Stimulated activated memory B cell treated with anti-CD40 and anti-IgM and Interleukin-4, amounts not matched to agents 10 μg/mL and 1 μg/mL and 100 μg/mL, for 72 hours (primary cell): ENCODE data around the gene HMGN4.
"Not testable (repeated sequence)": the region's sequence is repeated elsewhere in the genome, so short reads cannot be mapped to it uniquely, and the experiment has no call there.

ENCODE experiments used
- ATAC-seq: fragments of 150-1000 bp; cut with Tn5 transposase; 2 replicates; pipeline ENCODE4 v1.10.0; 2021
- H3K27ac Mint-ChIP-seq: one replicate; pipeline ENCODE4 v1.8.0; 2022; ENCODE audit warnings: mild to moderate bottlenecking, mixed read lengths
- H3K27me3 Mint-ChIP-seq: one replicate; pipeline ENCODE4 v1.8.0; 2022; ENCODE audit warnings: mixed read lengths
- H3K36me3 Mint-ChIP-seq: one replicate; pipeline ENCODE4 v1.8.0; 2022; ENCODE audit warnings: mixed read lengths
- H3K4me1 Mint-ChIP-seq: one replicate; pipeline ENCODE4 v1.8.0; 2022; ENCODE audit warnings: mixed read lengths
- H3K4me3 Mint-ChIP-seq: one replicate; pipeline ENCODE4 v1.8.0; 2022; ENCODE audit warnings: mild to moderate bottlenecking, moderate library complexity, mixed read lengths
- H3K9me3 Mint-ChIP-seq: one replicate; pipeline ENCODE4 v1.8.0; 2022; ENCODE audit warnings: mixed read lengths

HMGN4 gene

DNA sequence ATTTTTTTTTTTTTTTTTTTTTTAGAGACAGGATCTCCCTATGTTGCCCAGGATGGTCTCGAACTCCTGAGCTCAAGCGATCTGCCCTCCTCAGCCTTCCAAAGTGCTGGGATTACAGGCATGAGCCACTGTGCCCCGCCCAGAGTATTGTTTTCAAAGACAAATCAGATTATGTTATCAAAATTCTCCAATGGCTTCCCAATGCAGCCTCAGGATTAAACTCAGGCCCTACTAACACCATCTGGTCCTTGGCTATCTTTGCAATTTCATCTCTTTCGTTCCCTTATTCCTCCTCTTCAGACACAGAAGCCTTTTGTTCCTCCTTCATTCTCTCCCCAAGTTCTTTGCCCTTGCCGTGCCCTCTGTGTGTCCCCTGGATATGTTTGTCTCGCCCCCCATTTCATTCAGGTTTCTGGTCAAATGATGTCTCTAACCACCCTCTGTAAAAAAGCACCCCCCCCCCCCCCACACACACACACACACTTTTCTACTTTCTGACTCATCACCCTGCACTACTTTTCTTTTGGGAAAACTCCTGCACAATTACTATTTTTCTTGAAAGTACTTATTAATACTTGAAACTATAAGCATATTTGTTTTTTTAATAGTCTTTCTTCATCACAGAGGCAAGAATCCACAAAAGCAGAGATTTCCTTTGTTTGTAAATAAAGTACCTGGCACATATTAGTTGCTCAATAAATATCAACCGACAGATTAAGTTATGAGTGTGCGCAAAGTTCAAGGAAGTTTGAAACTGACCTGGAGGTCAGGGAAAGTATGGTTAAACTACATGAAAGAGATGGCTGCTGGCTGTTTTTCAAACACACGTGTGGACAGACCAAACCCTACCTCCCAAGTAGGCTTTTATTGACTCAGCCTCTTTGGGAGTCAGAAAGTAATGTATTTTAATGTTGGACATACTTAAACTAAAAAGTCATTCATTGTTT, 21.4 kb upstream of the HMGN4 start:
- Mint-ChIP-seq H3K4me3 (no peak overlapping the region), H3K4me1 (peaks cover 14% of the 10 kb centered on the region), H3K9me3 (no peaks in the 10 kb centered on the region), H3K27ac (no peak overlapping the region), H3K36me3 (no peaks in the 10 kb centered on the region), H3K27me3 (no peaks in the 10 kb centered on the region)
- no peak for ATAC-seq

DNA sequence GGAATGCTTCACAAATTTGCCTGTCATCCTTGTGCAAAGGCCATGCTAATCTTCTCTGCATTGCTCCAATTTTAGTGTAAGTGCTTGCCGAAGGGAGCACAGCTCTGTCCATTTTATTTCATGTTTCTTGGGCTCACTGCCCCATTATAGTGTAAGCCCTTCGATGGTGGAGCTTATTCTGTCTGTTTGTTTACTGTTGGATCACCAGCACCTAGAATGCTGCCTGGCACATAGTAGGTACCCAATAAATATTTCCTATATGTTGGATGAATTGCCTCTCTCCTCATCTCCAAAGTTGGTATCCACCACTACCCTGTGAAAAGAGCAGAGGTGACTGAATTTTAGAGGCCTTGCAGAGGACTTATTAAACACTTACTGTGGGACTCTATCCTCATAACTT, 18.8 kb upstream of the HMGN4 start:
- peaks cover under 1% of the 10 kb centered on the region for H3K36me3 Mint-ChIP-seq
- no peaks in the 10 kb centered on the region for H3K9me3 Mint-ChIP-seq
- no peaks in the 10 kb centered on the region for H3K27me3 Mint-ChIP-seq
- H3K4me3 Mint-ChIP-seq = no peak overlapping the region
- no peak overlapping the region for H3K27ac Mint-ChIP-seq
- no peak for ATAC-seq
- H3K4me1 Mint-ChIP-seq = peaks cover 37% of the 10 kb centered on the region

DNA sequence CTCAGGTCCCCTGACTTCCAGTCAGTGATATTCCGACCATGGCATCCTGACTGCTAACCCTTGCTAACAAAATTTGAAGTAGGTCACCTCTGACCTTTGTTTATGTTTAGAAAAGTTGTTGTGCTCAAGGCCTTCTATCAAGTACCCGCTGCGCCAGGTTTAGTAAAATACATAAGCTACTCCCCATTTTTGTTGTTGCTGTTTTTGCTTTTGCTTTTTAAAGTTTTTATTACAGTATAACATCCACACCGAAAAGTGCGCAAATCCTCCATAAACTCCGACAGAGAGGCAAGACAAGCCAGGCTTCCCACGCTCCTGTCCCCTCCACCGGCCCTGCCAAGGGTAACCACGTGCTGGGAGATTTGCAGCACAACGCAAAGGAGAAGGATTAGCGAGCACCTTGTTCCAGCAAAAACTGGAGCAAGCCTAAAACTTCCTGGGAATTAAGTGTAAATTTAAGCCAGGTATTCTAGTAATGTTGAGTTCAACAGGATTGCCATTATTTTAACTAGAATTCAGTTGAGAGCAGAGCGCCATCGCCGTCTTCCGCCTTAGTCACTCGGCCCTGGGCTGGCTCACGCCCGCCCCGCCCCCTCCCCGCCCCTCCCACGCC, 17.8 kb upstream of the HMGN4 start:
- Mint-ChIP-seq H3K9me3 (no peaks in the 10 kb centered on the region), H3K4me1 (peaks cover 42% of the 10 kb centered on the region), H3K27ac (peak overlapping the region; percentile 96), H3K4me3 (peak overlapping the region; percentile 81), H3K27me3 (no peaks in the 10 kb centered on the region), H3K36me3 (peaks cover 5% of the 10 kb centered on the region)
- peak; percentile 11 for ATAC-seq

DNA sequence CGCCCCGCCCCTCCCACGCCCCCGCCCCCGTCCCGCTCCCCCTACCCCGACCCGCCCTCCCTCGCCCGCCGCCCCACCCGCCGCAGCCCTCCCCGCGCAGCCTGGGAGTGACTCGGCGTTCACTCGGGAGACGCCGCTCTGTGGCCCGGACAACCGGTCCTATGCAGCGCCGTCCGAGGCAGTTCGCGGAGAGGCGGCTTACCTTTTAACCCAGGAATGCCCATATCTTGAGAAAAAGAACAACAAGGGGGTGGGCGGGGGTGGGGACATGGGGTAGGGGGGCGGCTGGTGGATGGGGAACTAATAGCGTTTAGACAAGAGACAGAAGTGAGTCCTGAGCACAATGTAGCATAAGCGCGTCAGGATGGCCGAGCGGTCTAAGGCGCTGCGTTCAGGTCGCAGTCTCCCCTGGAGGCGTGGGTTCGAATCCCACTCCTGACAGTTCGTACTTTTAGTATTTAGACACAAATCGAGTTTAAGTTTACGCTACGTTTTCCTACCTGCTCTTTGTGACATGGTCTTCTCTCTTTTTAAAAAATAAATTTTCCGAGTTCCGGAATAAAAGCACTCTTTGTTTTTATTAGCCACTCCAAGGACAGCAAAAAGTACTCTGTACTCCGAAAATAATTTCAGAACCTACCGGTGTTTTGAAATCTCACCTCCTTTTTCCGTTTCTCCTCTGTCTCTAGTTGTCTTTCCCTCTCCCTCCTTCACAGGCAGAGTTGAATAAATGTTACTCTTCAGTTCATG, 17.1 kb upstream of the HMGN4 start:
- peak; percentile 89 for ATAC-seq

GRCh38 chr6:26521600-26522391, 16.4 kb upstream of the HMGN4 start:
- Mint-ChIP-seq H3K36me3 (peaks cover 5% of the 10 kb centered on the region), H3K4me1 (peaks cover 42% of the 10 kb centered on the region), H3K27ac (peak overlapping the region; percentile 96), H3K27me3 (no peaks in the 10 kb centered on the region), H3K4me3 (peak overlapping the region; percentile 91), H3K9me3 (no peaks in the 10 kb centered on the region)
- ATAC-seq = peak; percentile 92

More for the DNA sequence above, 17.1 kb upstream of the HMGN4 start:
- Mint-ChIP-seq H3K27ac (peak overlapping the region; percentile 96), H3K4me1 (peaks cover 42% of the 10 kb centered on the region), H3K9me3 (no peaks in the 10 kb centered on the region), H3K36me3 (peaks cover 5% of the 10 kb centered on the region), H3K4me3 (peak overlapping the region; percentile 91), H3K27me3 (no peaks in the 10 kb centered on the region)

GRCh38 chr6:26522486-26523228, 15.5 kb upstream of the HMGN4 start:
- peak overlapping the region; percentile 91 for H3K4me3 Mint-ChIP-seq
- not testable (repeated sequence) for ATAC-seq, H3K9me3 Mint-ChIP-seq, H3K36me3 Mint-ChIP-seq, H3K27me3 Mint-ChIP-seq
- peaks cover 42% of the 10 kb centered on the region for H3K4me1 Mint-ChIP-seq
- peak overlapping the region; percentile 96 for H3K27ac Mint-ChIP-seq

DNA sequence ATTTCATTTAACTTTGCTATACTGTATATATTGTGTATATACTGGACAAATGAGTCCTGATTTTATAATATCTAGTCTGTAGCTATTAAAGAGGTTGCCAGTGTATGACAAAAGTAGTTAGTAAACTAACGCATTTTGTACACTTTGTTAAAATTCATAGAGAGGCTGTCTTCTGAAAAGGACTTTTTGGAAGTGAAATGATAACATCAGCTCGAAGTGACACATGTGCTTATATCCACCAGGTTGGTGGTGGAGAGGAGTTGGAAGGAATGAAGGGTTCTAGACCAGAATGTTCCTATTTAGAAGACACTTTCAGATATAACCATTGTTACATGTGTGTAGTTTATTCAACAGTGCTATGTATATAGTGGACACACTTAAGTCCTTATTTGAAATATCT, 13.9 kb upstream of the HMGN4 start:
- not testable (repeated sequence) for H3K9me3 Mint-ChIP-seq, H3K27me3 Mint-ChIP-seq, ATAC-seq, H3K36me3 Mint-ChIP-seq, H3K27ac Mint-ChIP-seq, H3K4me3 Mint-ChIP-seq
- peaks cover 42% of the 10 kb centered on the region for H3K4me1 Mint-ChIP-seq

GRCh38 chr6:26524722-26525370, 13.3 kb upstream of the HMGN4 start:
- H3K27ac Mint-ChIP-seq = no peak overlapping the region
- peaks cover 5% of the 10 kb centered on the region for H3K36me3 Mint-ChIP-seq
- ATAC-seq = no peak
- H3K9me3 Mint-ChIP-seq = no peaks in the 10 kb centered on the region
- H3K27me3 Mint-ChIP-seq = no peaks in the 10 kb centered on the region
- H3K4me3 Mint-ChIP-seq = no peak overlapping the region
- peaks cover 42% of the 10 kb centered on the region for H3K4me1 Mint-ChIP-seq

GRCh38 chr6:26525838-26526237, 12.3 kb upstream of the HMGN4 start:
- Mint-ChIP-seq H3K4me1 (peaks cover 36% of the 10 kb centered on the region), H3K9me3 (no peaks in the 10 kb centered on the region), H3K27ac (no peak overlapping the region), H3K27me3 (no peaks in the 10 kb centered on the region), H3K36me3 (peaks cover 5% of the 10 kb centered on the region), H3K4me3 (no peak overlapping the region)
- no peak for ATAC-seq

DNA sequence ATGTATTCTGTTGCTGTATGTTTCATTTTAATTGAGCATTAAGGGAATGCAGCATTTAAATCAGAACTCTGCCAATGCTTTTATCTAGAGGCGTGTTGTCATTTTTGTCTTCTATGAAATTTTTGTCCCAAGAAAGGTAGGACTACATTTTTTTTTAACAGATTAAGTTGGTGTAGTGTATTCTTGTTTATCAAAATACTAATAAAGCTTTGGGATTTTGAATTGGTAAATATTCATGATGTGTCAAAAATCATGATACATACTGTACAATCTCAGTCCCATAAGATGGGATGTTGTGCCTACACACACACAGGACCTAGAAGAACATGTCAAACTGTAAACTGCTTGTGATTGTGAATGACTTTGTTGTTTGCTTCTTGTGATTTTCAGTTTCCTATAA, 11.2 kb upstream of the HMGN4 start:
- Mint-ChIP-seq H3K27ac (no peak overlapping the region), H3K36me3 (peaks cover 5% of the 10 kb centered on the region), H3K4me1 (peaks cover 29% of the 10 kb centered on the region), H3K9me3 (no peaks in the 10 kb centered on the region), H3K27me3 (no peaks in the 10 kb centered on the region), H3K4me3 (no peak overlapping the region)
- ATAC-seq = no peak

DNA sequence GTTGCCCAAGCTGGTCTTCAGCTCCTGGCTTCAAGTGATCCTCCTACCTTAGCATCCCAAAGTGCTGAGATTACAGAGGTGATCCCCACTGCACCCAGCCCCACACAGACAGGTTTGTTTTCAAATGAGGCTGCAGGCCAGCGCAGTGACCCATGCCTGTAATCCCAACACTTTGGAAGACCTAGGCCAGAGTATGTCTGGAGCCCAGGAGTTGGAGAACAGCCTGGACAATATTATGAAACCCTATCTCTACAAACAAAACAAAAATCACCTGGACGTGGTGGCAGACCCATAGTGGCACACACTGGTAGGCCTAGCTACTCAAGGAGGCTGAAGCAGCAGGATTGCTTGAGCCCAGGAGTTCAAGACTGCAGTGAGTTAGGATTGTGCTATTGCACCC, 8.0 kb upstream of the HMGN4 start:
- H3K27me3 Mint-ChIP-seq = no peaks in the 10 kb centered on the region

DNA sequence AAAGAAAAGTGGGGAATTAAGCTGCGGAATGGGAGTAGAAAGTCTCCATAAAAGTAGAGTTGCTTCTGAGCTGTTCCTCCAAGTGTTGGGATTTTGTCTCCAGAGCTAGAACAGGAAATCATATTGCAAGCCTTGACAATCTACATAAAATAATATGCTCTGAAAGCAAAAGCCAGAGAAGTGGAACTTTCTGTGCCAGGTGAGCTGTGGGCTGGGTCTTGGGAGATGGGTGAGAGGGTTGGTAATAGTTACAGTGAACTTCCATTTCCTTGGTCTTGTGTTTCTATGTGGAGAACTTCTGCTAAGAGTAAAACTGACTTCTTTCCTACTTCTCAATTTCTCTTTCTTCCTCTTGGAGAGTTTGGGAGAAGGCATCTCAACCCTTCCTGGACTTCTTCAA, 6.3 kb upstream of the HMGN4 start:
- H3K36me3 Mint-ChIP-seq = no peaks in the 10 kb centered on the region

More for the DNA sequence above, 8.0 kb upstream of the HMGN4 start:
- Mint-ChIP-seq H3K4me1 (peaks cover 17% of the 10 kb centered on the region), H3K9me3 (no peaks in the 10 kb centered on the region), H3K36me3 (no peaks in the 10 kb centered on the region), H3K4me3 (no peak overlapping the region), H3K27ac (no peak overlapping the region)
- ATAC-seq = no peak

GRCh38 chr6:26532699-26533531, 5.3 kb upstream of the HMGN4 start:
- Mint-ChIP-seq H3K9me3 (no peaks in the 10 kb centered on the region), H3K27me3 (no peaks in the 10 kb centered on the region), H3K4me3 (peak overlapping the region; percentile 92), H3K4me1 (peaks cover 28% of the 10 kb centered on the region), H3K36me3 (no peaks in the 10 kb centered on the region), H3K27ac (peak overlapping the region; percentile 83)
- peak; percentile 63 for ATAC-seq

More for the DNA sequence above, 6.3 kb upstream of the HMGN4 start:
- Mint-ChIP-seq H3K4me3 (peak overlapping the region; percentile 3), H3K4me1 (peaks cover 24% of the 10 kb centered on the region), H3K27ac (peak overlapping the region; percentile 83), H3K27me3 (no peaks in the 10 kb centered on the region), H3K9me3 (no peaks in the 10 kb centered on the region)
- ATAC-seq = no peak
